IPS-NIHi11 (cell line): ENCODE results near the gene SNIP1.
A peak's percentile ranks its signal among the peaks of the same experiment; 100 is the strongest.
"Not testable (repeated sequence)": the region's sequence is repeated elsewhere in the genome, so short reads cannot be mapped to it uniquely, and the experiment has no call there.

Source experiments
- DNase-seq: peaks from one replicate; pipeline ENCODE4 v3.0.0; 2012; ENCODE audit warnings: mixed read lengths, low spot score

The SNIP1 gene, protein sequence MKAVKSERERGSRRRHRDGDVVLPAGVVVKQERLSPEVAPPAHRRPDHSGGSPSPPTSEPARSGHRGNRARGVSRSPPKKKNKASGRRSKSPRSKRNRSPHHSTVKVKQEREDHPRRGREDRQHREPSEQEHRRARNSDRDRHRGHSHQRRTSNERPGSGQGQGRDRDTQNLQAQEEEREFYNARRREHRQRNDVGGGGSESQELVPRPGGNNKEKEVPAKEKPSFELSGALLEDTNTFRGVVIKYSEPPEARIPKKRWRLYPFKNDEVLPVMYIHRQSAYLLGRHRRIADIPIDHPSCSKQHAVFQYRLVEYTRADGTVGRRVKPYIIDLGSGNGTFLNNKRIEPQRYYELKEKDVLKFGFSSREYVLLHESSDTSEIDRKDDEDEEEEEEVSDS

DNA sequence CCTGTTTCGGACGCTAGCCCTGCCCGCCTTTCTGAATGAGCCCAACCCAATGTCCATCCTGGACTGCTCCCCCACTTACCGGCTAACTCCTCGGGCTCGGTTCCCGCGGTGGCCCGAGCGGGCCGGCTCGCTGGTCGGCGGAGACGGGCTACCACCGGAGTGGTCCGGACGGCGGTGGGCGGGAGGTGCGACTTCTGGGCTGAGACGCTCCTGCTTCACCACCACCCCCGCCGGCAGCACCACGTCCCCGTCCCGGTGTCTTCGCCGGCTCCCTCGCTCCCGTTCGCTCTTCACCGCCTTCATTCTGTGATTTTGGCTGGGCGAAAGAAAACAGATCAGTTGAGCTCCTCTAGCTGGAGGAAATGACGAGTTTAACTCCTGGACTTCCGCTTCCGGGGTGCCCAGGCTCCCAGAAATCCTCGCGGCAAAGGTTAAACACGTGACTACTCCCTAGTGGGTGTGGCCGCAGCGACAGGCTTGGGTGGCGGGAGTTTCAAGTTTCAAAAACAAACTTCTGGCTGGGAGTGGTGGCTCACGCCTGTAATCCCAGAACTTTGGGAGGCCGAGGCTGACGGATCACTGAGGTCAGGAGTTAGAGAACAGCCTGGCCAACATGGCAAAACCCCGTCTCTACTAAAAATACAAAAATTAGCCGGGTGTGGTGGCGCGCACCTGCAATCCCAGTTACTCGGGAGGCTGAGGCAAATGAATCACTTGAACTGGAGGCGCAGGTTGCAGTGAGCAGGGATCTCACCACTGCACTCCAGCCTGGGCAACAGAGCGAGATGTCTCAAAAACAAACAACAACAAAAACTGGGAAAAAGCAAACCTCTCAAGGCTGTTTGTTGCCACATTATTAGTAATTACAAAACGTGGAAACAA is at the start of gene SNIP1:
SNIP1 (minus strand) TSS at position 367 of the 882 bp plus-strand sequence; CDS start at position 303, 64 bp downstream.
- DNase-seq, result peak; percentile 97

DNA sequence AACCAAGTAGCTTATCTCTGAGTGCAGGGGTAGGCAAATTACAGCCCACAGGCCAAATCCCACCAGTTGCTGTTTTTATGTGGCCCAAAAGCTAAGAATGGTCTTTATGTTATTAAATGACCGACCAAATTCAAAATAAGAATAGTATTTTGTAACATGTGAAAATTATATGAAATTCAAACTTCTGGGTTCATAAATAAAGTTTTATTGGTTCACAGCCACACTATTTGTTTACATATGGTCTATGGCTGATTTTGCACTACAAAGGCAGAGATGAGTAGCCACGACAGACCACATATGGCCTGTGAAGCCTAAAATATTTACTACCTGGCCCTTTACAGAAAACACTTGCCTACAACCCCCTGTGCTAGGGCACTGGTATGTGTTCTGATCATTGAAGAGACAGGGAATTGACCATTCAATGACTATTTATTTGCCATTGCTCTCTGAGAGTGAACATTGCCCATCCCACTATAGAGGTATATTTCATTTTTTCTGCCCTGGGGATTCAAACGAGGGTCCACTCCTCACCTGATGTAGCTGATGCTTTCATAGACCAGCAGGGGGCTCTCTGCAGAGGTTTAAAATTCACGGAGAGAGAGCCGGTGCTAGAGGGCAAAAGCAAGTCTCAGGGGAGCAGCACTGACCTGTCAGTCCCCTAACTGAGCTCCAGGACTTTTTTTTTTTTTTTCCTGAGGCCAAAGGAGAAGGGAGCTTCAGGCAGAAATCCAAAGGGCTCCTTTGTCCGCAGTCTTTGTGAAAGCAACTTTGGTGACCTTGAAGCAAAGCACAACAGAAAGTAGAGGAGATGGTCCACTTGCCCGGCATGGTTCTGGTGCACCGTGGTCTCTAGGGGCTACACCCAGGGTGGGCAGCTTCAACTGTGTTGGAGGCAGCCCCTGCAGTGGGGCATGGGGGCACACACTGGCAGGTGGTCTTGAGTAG is 48.9 kb upstream of the SNIP1 start:
- peak; percentile 82 for DNase-seq

DNA sequence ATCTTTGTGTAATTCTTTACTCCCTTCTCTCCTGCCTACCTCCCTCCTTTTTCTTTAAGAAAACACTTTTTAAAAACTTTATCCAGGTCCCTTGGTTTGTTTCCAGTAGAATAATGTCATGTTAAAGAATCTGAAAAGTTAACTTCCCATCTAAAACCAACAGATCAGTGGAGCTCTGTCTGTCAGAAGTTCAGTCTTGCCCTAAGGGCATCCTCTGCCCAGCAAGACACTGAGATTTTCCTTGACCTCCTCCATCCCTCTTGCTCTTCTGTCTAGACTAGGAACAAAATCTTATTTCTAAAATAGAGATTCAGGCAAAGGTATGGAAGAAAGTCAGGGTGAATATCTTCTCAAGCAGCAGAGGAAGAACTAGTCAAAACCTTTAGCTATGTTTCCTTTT is 47.3 kb upstream of the SNIP1 start:
- DNase-seq, result no peak

DNA sequence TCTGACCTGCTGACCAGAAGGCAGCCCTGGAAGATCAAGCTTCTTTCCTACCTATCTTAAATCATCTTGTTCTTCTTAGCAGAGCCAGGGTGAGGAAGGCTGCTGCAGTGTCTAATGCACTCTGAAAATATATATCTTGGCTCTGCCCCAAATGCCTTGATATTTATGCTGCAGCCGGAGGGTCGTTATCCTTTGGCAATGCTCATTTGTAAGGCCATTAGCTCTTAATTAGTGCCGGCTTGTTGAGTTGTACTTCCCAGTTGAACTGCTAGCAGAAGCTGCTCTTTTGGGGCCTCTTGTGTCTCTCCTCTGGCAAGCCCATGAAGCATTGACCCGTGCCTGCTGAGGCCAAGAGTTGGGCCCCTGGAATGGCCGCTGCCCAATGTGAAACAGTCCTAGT is 45.8 kb upstream of the SNIP1 start:
- no peak for DNase-seq

DNA sequence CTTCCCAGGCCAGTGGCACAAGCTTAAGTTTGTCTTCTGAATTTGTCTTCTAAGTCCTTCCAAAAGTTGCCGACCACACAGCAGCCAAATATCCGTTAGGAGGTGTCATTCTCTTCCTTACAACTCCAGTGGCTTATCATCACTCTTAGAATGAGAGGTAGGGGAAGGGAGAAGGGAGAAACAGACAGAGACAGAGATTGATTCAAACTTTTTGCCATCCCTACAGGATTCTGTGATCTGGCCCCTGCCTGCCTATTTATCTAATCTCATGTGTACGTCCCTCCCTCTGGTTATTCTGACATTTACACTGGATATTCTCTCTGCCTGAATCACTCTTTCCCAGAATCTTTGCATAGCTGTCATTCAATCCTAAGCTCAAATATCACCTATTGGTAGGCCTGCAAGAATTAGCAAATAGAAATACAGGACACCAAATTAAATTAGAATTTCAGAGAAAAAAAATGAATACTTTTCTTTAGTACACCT is 42.1 kb upstream of the SNIP1 start:
- no peak for DNase-seq

DNA sequence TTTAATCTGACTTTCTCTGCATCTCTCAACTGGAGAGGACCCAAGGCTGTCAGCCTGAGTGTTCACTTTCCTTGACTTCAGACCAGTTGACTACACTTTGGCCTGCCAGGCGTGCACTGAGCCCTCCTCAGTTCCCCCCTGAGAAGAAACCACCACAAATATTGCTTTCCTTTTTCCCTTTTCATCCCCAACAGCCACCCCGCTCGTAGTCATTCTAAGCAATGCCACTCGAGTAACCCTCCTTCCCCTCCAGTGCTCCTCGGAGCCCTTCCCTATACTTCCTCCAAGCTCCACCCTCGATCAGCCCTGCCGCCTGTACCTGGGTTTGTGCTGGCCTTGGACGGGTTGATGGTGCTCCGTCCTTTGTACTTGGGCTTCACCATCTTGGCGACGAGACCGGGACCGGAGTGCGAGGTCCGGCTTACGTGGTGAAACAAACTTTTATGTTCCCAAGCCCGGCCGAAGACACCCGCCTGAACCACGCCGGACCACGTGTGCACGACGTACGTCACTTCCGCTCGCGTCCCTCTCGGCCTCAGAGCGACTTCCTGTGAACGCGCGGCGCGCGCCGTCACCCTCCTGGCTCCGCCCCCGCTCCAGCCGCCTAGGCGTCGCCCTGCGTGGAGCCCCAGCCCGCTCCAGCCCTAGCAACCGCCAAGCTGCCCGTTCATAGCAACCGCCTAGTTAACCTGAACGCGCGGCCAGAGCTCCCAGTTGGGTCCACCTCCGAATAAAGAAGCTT is 41.5 kb upstream of the SNIP1 start, which contains the start of gene GNL2:
GNL2 (minus strand) TSS at position 498 of the 742 bp plus-strand sequence; CDS start at position 383, 115 bp downstream.
- peak; percentile 100 for DNase-seq

DNA sequence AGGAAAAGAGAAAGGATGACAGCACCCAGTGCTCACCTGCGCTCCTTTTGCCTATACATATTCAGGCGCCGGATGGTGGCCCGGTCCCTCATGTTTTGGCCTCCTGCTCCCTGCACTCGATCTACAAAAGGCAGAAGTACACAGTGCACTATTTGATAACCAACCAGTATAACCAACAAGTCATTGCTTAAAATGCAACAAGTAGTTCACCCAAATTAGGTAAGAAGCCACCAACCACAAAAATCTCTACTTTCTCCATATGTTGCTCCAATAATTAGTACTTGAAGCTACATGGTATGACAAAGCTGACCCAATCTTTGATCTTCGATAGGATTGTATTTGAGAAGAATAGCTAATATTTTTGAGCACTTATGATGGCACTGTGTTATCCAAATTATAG is 39.6 kb upstream of the SNIP1 start:
- DNase-seq, result no peak

DNA sequence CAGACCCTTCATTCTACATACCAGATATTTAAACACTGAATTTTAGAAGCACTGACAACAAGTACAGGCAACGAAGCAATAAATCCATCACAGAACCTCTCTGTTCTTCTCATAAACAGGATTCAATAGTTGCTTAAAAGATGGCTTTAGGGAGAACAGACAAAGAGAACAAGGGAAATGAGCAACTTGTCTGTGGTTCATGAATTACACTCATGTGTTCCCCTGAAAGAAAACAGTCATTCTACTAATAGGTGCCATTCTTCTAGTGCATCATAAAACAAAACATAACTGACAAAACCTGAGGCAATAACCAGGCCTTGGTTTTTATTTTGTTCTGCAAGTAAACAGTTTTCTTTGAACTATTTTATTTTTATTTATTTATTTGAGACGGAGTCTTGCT is 34.8 kb upstream of the SNIP1 start:
- DNase-seq, result no peak

DNA sequence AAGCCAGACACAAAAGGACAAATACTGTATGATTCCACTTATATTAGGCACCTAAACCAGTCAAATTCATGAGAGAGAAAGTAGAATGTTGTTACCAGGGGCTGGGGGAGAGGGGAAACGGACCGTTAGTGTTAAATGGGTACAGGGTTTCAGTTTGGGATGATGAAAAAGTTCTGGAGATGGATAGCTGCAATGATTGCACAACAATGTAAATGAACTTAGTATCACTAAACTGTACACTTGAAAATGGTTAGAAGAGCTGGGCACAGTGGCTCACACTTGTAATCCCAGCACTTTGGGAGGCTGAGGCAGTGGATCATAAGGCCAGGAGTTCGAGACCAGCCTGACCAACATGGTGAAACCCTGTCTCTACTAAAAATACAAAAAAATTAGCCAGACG is 30.5 kb upstream of the SNIP1 start:
- DNase-seq, result not testable (repeated sequence)

DNA sequence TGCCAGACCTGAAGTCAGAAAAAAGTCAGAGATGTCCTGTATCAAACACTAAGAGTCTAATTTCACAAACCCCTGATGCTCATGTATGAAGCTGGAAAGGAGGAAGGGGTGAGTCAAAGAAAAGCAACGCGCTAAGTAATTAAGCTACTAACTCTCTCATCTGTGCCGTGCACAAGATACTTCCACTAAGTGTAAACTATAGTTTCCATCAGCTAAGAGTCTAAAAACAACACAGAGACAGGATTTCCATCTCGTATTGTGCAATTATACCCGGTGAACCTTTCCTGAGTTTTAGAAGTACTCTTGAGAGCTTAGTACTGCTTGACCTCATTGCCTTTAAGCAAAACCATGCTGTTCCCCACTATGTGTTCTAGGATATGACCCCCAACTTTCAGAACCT is 21.6 kb upstream of the SNIP1 start:
- DNase-seq, result no peak

DNA sequence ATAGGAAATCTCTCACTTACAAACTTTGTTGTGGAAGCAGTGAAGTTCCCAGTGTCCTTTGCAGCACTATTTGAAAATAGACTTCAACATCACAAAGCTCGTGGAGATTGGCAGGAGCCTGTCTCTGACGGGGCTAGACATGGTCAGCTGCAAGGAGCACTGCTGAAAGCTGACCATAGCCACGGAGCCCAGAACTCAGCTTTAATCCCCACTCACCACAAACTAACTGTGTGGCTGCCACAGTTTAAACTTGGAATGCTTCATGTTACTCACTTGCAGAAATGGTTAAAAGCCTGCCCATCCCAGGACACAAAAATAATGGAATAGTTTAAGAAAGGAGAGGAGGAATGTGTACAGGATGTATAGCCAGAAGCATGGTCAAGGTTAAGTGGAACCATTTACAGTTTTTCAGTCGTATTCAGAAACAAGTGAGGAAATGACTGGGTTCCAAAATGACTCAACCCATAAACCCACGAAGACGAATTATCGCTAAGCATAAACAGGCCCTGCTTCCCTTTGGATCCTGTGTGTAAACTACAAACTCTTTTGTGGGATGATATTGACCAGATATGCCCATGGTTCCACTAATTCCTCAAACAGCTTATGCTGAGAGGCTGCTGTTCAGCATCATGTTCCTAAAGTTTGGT is 20.9 kb upstream of the SNIP1 start:
- DNase-seq, result no peak

DNA sequence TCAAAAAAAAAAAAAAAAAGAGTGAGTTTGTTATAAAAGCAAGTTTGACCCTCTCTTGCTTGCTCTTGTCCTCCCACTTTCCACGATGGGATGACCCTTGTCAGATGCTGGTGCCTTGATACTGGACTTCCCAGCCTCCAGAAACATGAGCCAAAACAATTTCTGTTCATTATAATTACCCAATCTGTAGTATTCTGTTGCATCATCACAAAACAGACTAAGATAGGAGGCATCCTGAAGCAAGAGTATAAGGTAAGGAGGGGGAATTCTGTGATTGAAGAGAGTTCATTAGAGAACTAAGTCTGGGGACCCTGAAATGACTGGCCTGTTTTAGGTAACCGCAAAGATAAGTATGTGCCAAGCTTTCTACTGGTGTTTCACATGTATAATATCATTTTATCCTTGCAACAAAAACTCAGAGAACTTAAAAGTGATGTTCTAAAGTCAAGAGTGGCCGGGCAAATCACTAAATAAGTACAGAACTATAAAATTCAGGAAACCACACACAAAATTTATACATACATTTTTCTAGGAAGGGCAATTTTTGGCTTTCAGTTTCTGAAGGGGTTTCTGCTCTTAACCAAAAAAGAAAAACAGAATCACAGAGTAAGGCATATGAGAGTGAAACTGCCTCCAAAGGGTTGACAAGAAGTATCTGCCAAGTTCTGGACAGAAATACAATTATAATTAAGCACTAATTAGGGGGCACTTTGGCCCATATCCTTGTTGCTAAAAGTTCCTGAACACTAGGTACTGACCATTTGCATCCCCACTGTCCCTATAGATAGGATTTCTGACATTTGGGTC is 16.6 kb upstream of the SNIP1 start:
- no peak for DNase-seq

DNA sequence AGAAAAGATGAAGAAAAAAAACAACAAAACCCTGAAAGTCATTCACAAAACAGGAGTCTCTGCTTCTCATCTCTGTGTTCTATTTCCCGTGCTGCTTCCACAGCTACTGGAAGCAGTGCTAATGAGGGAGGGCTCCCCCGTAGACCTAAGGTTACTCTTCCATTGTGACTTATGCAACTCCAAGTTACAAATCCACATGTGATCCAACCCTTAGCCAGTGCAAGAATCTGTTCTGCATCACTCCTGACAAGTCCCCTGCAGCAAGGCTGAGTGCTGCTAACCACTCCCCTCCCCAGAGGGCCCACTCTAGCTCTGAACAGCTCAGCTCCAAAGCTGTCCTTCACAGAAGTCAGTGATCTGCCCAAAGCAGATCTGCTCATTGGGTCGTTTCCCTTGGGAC is 12.9 kb upstream of the SNIP1 start:
- DNase-seq, result no peak

DNA sequence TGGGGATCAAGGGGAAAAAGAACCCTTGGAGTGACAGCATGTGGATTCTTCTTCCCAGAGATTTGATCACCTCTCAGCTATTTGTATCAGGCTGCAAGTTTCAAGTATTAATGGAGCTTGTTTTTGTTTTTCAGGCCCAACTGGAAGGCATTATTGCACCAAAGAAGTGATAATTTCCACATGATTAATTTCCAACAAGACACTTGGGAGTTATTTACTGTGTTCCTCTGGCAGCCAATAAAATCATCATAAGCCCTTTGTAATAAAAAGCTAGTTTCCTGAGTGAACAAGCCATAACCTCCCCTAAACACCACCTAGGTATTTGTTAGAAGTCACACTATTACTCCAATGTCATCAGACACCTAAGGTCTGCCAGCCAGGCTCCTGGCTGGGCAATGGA is 10.8 kb upstream of the SNIP1 start:
- no peak for DNase-seq

DNA sequence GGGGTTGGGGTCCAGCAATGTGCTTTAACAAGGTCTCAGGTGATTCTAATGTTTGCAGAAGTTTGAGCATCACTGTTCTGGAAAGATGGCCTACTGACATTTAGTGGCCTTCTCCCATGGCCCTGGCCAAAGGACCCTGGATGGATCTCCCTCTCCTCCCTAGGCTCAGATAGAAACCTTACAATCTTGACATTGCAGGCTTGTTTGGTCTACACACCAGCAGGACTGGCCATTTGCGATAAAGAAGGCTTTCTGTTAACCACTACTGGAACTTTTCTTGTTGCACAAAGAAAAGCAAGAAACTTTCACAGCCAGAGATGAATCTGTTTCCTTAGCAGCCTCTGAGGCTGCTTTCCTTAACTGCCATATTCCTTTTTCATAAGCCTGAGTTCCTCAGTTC is 8.9 kb upstream of the SNIP1 start:
- no peak for DNase-seq

DNA sequence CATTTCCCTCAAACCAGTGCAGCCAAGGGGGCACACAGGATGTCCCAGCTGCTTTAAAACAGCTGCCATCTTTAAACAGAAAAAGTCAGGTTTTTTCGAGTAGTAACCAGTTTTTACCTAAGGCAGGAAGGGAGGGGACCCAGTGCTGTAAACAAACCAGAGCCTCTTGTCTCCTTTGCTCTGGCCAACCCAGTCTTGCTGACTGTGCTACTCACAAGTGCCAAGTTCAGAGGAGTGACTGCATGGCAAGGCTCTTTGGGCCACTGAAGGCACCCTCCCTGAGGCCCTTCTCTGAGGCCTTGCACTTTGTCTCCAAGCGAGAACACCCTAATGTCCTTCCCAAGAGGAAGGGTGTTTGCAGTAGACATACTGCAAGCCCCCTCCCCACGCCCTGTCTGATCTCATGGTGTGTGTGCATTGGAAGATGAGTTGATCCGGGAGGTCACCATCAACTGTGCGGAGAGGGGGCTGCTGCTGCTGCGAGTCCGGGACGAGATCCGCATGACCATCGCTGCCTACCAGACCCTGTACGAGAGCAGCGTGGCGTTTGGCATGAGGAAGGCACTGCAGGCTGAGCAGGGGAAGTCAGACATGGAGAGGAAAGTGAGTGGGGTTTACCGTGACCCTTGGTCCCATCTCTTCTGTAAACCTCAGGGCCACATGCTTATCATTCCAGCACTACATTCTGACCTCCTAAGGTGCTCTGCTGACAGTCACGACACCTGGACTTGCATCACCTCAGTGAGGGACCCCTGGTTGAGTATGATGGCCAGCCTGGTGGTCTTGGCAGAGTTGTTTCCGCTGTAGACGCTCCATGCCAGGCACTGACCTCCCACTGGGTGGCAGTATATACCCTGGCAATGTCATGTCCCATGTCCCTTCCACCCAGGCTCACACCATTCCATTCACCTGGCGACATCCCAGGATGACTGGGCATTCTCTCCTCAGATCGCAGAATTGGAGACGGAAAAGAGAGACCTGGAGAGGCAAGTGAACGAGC is 7.3 kb upstream of the SNIP1 start:
- peak; percentile 60 for DNase-seq

DNA sequence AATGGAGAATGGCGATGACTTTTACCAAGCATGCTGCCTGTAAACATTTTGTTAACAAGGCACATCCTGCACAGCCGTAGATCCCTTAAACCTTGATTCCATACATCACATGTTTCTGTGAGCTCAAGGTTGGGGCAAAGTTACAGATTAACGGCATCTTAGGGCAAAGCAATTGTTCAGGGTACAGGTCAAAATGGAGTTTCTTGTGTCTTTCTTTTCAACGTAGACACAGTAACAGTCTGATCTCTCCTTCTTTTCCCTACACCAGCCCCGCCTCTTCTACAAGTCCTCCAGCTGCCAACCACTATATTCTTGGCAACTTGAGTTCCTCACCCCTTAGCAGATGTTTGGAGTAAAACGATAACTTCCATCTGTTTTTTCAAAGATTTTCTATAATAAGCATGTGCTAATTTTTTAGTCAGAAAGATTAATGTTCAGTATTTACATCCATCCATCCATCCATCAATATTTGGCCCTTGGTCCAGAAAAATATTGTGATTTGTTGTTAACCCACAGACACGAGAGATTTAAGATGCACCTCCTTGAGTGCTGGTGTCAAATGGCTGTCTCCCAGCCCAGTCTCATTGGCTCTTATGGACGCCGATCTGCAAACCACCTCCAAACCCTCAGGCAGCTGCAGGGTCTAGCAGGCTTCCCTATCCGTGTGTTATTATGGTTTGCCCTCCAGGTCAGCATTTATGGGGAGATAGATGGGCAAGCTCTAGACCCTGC is 6.5 kb upstream of the SNIP1 start:
- DNase-seq, result no peak

DNA sequence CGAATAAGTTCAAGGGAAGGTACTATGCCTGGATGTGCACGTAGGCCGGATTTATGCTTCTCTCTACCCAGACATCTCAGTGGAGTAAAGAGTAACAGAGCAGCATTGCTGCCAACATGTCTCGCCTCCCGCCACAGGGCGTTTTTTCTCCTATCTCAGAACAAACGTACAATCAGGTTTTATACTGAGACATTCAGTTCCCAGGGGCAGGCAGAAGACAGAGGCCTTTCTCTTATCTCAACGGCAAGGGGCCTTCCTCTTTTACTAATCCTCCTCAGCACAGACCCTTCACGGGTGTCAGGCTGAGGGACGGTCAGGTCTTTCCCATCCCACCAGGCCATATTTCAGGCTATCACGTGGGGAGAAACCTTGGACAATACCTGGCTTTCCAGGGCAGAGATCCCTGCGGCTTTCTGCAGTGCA is 5.9 kb upstream of the SNIP1 start:
- not testable (repeated sequence) for DNase-seq
